ENCODE data around the gene CYP2R1.
"Not testable (repeated sequence)": the region's sequence is repeated elsewhere in the genome, so short reads cannot be mapped to it uniquely, and the experiment has no call there.

Gene CYP2R1

DNA sequence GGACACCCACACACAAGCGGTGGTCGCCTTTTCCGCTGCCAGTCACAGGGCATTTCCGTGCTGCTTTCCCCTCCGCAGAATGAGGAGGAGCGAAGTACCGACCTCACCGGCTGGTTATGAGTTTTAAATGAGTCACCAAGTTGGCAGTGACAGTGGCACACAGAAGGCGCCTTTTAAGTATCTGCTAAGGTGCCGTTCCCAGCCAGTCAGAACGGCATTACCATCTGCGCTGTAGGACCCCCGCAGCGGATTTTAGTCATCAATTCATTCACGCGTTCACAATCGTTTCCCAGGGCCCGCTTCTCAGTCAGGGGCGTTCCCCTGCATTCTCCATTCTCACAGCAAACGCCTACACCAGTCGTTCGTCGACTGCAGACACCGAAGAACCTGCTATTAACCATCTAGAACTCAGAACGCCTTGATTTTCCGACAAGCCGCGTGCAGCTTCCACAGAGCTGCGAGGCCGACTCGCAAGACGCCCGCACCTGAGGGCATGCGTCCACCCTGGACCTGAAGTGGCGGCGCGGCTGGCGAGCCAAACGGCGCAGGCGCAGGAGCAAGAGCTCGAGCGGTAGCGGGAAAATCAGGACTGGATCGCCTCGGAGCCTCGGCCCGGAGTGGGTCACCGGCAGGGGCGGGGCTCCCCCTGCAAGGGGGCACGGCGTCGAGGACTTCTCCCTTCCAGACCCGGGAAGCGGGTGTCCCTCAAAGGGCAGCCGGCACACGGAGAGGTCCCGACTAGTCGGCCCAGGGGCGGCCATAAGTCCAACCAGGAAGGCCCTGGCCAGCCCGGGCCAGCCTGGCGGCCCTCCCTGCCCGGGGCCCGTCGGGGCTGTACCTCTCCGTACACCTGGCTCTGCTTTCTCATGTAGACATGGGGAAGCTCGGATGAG is 642 bp downstream of the CYP2R1 start:
- peak; percentile 96 for DNase-seq (ENCODE audit: low spot score)

DNA sequence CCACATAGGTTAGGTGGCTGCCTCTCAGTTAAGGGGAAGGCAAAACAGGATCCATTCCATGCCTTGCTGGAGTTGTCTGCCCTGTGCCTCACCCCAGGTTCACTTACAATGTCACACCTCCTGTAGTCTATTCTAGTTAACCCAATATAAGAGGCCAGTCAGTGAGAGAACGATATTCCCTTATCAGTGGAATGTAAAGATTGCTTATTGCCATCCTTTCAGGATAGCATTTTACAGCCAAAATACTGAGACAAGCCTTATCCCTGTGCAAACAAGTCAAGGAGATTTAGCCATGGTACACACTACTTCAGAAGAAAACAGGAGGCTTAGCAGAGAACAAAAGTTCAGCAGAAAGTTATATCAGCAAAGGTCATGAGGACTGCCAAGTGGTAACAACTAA is 5.5 kb downstream of the CYP2R1 start:
- no peak for DNase-seq (ENCODE audit: low spot score)

DNA sequence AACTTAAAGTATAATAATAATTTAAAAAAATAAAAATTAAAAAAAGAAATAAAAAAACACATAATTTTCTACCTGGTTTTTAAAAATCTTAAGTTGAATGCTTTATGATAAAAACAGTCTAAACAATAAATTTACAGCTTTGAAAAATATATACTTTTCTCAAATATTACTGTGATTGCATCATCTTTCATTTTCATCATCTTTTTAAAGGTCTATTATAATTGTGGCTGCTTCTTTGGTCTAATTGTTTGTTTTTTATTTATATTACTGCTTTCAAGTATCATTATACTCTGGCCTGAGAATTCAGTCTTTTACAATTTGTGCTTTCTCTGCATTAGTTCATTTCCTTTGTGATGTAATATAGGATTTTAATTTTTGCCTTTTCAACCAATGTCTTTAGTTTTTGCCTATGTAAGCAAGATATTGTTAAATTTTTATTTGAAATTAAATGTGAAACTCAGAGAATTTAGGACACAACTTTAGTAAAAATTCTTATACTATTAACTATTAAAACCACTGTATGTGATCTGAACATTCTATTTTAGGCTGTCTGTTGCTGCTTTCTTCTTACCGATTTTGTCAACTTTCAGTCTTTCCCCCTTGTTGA is 7.3 kb downstream of the CYP2R1 start:
- no peak for DNase-seq (ENCODE audit: low spot score)

DNA sequence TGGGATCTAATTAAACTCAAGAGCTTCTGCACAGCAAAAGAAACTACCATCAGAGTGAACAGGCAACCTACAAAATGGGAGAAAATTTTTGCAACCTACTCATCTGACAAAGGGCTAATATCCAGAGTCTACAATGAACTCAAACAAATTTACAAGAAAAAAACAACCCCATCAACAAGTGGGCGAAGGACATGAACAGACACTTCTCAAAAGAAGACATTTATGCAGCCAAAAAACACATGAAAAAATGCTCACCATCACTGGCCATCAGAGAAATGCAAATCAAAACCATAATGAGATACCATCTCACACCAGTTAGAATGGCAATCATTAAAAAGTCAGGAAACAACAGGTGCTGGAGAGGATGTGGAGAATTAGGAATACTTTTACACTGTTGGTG is 8.3 kb downstream of the CYP2R1 start:
- not testable (repeated sequence) for DNase-seq (ENCODE audit: low spot score)

DNA sequence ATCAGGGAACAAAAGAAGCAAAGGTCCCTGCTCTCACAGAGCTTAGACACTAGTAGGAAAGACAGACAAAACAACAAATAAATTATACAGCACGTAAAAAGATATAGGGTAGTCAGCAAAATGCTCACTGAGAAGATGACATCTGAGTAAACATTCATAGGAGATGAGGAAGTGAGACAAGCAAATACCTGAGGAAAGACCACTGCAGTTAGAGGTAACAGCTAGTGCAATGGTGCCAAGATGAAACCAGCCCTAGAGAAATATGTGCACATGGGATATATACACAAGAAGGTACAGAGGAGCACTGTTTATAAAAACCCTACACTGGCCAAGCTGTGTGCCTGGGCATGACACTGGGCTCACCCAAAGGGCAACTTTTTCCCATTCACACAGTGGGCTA is 9.8 kb downstream of the CYP2R1 start:
- no peak for DNase-seq (ENCODE audit: low spot score)

DNA sequence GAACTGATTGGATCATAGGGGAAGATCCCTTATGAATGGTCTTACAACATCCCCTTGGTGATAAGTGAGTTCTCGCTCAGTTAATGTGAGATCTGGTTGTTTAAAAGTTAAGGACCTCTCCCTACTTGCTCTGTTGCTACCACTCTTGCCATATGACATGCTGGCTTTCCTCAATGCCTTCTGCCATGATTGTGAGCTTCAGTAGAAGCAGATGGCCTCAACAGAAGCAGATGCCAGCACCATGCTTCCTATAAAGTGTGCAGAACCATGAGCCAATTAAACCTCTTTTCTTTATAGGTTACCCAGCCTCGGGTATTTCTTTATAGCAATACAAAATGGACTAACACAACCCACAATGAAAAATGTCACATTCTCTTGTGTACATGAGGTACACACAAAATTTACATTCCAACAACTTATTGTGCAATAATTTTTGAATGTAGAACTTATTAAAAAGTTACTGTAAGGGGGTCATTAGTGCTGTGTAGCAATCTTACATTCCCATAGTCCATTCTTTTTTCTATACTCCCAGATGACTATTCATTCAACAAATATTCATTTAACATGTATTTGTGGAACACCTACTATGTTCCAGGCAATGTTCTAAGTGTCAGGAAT is 10.3 kb downstream of the CYP2R1 start:
- DNase-seq (ENCODE audit: low spot score): no peak

DNA sequence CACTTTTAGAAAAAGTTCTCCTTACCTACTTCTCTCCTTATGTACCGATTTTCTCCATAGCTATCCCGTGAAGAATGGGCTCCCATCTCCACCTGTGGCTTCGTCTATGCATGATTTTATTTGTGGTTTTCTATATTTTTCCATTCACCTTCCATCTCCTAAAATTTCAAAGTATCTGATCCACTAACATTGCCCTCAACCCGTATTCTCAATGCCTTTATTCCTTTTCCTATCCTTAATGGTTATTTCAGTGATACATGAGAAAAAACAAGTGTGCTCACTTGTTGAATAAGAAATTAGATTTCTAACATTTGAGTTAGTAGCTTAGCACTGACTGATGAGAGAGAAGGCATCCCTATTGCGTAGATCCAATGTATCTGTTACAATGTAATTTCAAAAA is 16.9 kb downstream of the CYP2R1 start:
- no peak for DNase-seq (ENCODE audit: low spot score)

DNA sequence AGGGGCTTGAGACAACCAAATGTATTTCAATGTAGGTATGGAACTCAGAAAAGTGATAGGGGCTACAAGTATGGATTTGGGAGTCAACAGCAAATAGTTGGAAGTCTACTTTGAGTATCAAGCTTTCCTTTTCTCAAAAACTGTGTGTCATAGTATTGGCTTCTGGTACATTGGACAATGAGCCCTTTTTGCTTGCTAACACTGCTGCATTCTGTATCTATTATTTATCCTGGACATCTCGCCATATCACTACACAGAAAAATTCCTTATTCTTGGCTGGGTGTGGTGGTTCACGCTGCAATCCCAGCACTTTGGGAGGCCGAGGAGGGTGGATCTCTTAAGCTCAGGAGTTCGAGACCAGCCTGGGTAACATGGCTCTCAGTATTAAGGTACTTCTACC is 18.4 kb downstream of the CYP2R1 start:
- no peak for DNase-seq (ENCODE audit: low spot score)

DNA sequence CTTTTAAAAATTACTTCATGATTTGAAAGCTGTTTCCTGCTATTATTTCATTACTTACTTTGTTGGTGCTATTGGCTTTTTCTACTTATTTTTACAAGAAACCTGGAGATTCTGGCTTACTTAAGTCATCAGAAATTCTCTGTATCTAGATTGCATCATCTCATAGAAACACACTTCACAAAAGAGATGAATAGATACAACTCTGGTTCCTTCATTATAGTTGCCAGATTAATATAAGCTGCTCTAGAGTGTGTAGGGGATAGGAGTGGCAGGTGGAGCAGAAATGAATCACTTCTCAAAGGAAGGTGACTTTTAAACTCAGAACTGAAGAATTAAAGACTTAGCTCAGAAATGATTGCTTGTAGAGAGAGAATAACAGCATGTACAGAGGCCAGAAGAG is 20.0 kb downstream of the CYP2R1 start:
- DNase-seq (ENCODE audit: low spot score): no peak

DNA sequence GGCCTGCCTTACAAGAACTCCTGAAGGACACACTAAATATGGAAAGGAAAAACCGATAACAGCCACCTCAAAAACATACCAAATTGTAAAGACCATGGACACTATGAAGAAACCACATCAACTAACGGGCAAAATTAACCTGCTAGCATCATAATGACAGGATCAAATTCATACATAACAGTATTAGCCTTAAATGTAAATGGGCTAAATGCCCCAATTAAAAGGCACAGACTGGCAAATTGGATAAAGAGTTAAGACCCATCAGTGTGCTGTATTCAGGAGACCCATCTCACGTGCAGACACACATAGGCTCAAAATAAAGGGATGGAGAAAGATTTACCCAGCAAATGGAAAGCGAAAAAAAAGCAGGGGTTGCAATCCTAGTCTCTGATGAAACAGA is 28.3 kb downstream of the CYP2R1 start:
- not testable (repeated sequence) for DNase-seq (ENCODE audit: low spot score)

DNA sequence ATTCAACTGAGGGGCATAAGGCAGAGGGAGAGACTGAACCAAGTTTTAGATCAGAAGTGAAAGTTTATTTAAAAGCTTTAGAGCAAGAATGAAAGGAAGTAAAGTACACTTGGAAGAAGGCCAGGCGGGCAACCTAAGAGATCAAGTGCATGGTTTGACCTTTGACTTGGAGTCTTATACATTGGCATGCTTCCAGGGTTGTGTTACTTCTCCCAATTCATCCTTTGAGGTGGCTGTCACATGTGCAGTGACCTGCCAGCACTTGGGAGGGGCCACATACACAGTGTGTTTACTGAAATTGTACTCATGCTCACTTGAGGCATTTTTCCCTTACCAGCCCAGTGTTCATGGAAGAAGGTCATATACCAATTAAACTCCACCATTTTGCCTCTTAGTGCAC is 30.4 kb downstream of the CYP2R1 start:
- DNase-seq (ENCODE audit: low spot score): no peak

DNA sequence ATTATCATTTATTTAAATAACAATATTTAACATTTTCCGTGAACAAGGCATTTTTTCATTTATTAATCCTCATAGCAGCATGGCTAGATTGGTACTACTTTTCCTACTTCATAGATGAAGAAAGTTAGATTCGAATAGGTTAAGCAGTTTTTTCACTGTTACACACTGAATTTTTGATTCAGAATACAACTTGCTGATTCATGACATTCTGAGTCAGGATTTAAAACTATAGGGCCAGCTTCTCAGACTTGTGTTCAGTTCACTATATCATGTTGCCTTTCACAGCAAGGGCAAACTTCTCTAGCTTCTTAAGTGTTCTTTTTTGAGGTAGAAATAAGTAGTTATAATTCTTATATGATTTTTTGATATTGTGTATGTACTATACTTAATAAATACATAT is 31.5 kb downstream of the CYP2R1 start:
- DNase-seq (ENCODE audit: low spot score): no peak

DNA sequence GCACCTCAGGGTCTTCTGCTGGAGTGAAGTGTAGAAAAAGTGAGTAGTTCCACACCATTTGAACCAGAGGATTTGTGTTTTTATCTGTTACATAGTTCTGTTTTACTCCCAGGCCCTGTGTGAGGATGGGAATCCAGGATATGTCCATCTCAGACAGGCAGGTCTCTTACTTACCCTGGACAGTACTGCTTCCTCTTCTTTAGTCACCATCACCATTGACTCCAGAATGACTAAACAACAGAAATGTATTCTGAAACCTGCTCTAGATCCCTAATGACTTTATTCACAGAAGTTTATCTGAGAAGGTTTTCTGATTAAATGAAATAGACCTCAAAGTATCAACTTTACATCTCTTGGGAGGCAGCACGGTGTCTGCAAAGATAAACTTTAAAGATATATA is 33.6 kb downstream of the CYP2R1 start:
- DNase-seq (ENCODE audit: low spot score): no peak

DNA sequence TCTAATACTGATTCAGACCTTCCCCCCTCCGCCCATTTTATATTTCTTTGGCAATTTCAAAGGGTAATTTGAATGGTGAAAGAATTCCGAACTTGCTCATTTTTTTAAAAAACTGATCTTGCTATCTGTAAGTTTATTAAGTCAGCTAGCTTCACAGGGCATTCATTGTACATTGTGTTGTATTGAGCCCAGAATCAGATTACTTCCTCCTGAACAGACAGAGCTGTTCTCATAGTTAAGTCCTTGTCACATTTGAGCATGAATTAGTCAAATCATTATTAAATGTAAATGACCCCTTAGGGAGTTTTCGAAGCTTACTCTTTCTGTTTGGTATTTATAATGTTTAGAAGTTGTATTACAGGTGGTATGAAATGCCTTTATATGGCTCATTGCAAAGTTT is 34.4 kb downstream of the CYP2R1 start:
- no peak for DNase-seq (ENCODE audit: low spot score)

DNA sequence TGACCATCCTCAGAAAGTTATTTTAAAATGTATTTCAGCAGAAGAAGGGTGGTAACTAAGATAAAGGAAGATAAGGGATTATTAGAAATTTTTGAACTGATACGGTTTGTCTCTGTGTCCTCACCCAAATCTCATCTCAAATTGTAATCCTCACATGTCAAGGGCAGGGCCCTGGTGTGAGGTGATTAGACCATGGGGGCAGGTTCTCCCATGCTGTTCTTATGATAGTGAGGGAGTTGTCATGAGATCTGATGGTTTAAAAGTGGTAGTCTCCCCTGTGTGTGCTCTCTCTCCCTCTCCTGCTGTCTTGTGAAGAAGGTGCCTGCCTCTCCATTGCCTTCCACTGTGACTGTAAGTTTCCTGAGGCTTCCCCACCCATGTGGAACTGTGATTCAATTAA is 36.1 kb downstream of the CYP2R1 start:
- no peak for DNase-seq (ENCODE audit: low spot score)

DNA sequence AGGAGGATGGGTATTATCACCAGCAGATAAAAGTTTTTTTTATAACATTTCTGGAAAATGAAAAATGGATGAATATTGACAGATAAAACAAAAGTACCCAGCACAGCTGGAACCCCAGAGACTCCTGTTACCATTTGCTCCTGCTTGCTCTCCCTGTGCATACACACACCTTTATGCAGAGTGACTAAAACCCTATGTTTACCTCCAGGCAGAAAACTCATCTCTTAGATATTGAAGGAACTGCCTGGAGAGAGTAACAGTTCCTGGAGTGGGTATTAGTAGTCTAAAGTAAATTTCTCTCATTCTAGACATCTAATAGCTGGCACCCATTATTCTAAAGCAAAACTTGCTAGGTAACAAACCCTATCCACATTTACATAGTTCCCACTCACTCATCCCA is 38.0 kb downstream of the CYP2R1 start:
- DNase-seq (ENCODE audit: low spot score): no peak

DNA sequence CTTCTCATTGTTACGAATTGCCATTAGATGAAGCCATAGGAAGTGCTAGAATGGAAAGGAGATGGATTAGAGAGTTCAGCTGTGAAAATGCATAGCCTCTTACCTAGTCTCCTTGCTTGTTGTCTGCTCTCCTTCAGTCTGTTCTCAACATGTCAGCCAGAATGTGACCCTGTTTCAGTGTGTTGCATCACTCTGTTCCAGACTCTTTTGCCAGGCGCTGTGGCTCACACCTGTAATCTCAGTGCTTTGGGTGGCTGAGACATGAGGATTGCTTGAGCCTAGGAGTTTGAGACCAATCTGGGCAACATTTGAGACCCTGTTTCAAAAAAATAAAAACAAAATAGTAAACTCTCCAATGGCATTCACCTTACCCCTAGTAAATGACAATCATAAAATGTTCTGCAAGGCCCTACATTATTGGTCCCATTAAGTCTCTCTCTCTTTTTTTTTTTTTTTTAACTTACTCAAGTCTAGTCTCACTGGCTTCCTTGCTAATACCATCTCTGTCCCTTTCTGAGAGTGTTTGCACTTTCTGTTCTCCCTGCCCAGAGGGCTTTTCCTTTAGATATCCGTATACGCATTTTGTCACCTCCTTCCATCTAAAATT is 39.4 kb downstream of the CYP2R1 start:
- DNase-seq (ENCODE audit: low spot score): no peak

DNA sequence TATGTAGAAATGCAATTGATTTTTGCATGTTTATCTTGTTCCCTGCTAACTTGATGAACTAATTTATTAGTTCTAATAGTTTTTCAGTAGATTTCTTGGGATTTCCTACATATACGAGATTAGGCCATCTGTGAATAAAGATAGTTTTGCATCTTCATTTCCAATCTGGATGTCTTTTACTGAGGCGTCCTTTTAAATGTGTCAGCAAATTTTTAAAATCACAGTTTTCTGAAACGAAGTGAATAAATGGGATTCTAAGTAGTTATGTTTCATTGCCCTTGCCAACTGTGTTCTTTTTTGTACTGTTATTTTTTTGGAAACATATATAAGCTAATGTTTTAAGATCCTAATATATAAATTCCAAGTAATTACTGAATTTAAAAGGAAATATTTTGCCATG is 50.0 kb downstream of the CYP2R1 start:
- DNase-seq (ENCODE audit: low spot score): no peak

DNA sequence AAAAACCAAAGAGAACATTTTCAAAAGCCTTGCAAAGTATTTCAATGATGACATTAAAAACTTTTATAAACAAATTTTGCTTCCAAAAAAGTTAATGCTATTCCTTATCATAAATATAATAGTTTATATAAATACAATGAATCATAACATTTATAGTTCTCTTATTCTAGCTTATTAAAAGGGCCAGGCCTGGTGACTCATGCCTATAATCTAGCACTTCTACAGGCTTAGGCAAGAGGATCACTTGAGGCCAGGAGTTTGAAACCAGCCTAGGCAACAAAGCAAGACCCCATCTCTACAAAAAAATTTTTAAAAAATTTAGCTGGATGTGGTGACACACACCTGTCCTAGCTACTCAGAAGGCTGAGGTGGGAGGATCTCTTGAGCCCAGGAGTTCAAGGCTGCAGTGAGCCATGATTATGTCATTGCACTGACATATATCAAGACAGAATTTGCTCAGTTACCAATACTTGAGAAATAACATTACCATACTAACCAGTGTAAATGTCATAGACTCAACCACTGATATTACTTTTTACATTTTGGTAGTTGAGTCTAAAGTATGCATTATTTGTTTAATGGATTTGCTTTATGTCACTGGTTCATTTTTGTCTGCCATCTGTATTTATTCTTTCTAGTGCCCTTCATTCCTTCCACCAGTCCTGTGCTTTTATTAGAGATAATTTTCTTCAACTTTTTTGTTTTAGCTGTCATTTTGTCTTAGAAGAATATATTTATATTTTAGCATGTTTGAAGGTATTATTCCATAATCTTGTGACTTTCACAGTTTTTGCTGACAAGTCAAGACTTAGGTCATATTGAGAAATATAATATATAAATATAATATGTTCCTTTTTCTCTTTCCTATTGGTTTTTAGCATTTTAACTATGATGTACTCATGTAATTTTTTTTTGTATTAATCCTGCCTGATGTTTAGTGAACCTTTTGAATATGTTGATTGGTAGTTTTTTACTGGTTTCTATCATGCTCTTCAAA is 56.2 kb downstream of the CYP2R1 start:
- DNase-seq (ENCODE audit: low spot score): no peak

Data from AG20443 (cell line).